ENCODE results near the gene SYP. TPM values are rescaled to one million over a fixed set of nuclear protein-coding genes. Genes with fewer than 3 reads are reported as not detected.
"Not testable (repeated sequence)": the region's sequence is repeated elsewhere in the genome, so short reads cannot be mapped to it uniquely, and the experiment has no call there.

The SYP gene
- total and polyA plus RNA-seq, 2 donors = 3.6 to 14.4 TPM

- WGBS = 88% methylated on average over 21 of the region's 21 CpGs
- H3K4me3 ChIP-seq (ENCODE audit: low read length in 2 of 2); H3K27ac ChIP-seq (ENCODE audit: low read depth in 1 of 2, low read length in 1 of 2); H3K4me1 ChIP-seq (ENCODE audit: control insufficient read depth in 2 of 2, insufficient read depth in 2 of 2, low read length in 2 of 2); H3K9me3 ChIP-seq (ENCODE audit: control insufficient read depth in 2 of 2, insufficient read depth in 1 of 2, low read length in 1 of 2); DNase-seq (ENCODE audit: low read depth in 6 of 9, low spot score in 9 of 9); H3K36me3 ChIP-seq (ENCODE audit: control insufficient read depth in 2 of 2, insufficient read depth in 2 of 2, low read length in 1 of 2); H3K27me3 ChIP-seq (ENCODE audit: control insufficient read depth in 2 of 2, insufficient read depth in 1 of 2, low read length in 1 of 2): not testable (repeated sequence)
Measured at GRCh38 chrX:49148390-49149100, 51.4 kb downstream of the SYP start.

- DNase-seq (ENCODE audit: low read depth in 6 of 9, low spot score in 9 of 9) = no peak
- Histone ChIP-seq H3K9me3 (ENCODE audit: control insufficient read depth in 2 of 2, insufficient read depth in 1 of 2, low read length in 1 of 2) (no peaks in the 10 kb centered on the region), H3K4me3 (ENCODE audit: low read length in 2 of 2) (no peak overlapping the region), H3K36me3 (ENCODE audit: control insufficient read depth in 2 of 2, insufficient read depth in 2 of 2, low read length in 1 of 2) (no peaks in the 10 kb centered on the region), H3K4me1 (ENCODE audit: control insufficient read depth in 2 of 2, insufficient read depth in 2 of 2, low read length in 2 of 2) (no peaks in the 10 kb centered on the region), H3K27me3 (ENCODE audit: control insufficient read depth in 2 of 2, insufficient read depth in 1 of 2, low read length in 1 of 2) (no peaks in the 10 kb centered on the region), H3K27ac (ENCODE audit: low read depth in 1 of 2, low read length in 1 of 2) (no peak overlapping the region)
- WGBS = 96% methylated on average over 13 of the region's 13 CpGs
Measured at GRCh38 chrX:49147936-49148335, 52.1 kb downstream of the SYP start.

- WGBS = 98% methylated on average over 8 of the region's 8 CpGs
- no peak overlapping the region for H3K27ac ChIP-seq (ENCODE audit: low read depth in 1 of 2, low read length in 1 of 2)
- no peaks in the 10 kb centered on the region for H3K27me3 ChIP-seq (ENCODE audit: control insufficient read depth in 2 of 2, insufficient read depth in 1 of 2, low read length in 1 of 2)
- H3K9me3 ChIP-seq (ENCODE audit: control insufficient read depth in 2 of 2, insufficient read depth in 1 of 2, low read length in 1 of 2) = no peaks in the 10 kb centered on the region
- no peak overlapping the region for H3K4me3 ChIP-seq (ENCODE audit: low read length in 2 of 2)
- H3K36me3 ChIP-seq (ENCODE audit: control insufficient read depth in 2 of 2, insufficient read depth in 2 of 2, low read length in 1 of 2) = no peaks in the 10 kb centered on the region
- H3K4me1 ChIP-seq (ENCODE audit: control insufficient read depth in 2 of 2, insufficient read depth in 2 of 2, low read length in 2 of 2) = no peaks in the 10 kb centered on the region
- no peak for DNase-seq (ENCODE audit: low read depth in 6 of 9, low spot score in 9 of 9)
Measured at GRCh38 chrX:49147282-49147681, 52.7 kb downstream of the SYP start.

GRCh38 chrX:49143154-49143553 is 56.8 kb downstream of the SYP start:
- DNase-seq (ENCODE audit: low read depth in 6 of 9, low spot score in 9 of 9); H3K4me1 ChIP-seq (ENCODE audit: control insufficient read depth in 2 of 2, insufficient read depth in 2 of 2, low read length in 2 of 2): not testable (repeated sequence)
- 94% methylated on average over 7 of the region's 7 CpGs for WGBS

GRCh38 chrX:49142264-49142663 is 57.7 kb downstream of the SYP start:
- H3K4me3 ChIP-seq (ENCODE audit: low read length in 2 of 2); H3K27ac ChIP-seq (ENCODE audit: low read depth in 1 of 2, low read length in 1 of 2); DNase-seq (ENCODE audit: low read depth in 6 of 9, low spot score in 9 of 9); H3K36me3 ChIP-seq (ENCODE audit: control insufficient read depth in 2 of 2, insufficient read depth in 2 of 2, low read length in 1 of 2); H3K4me1 ChIP-seq (ENCODE audit: control insufficient read depth in 2 of 2, insufficient read depth in 2 of 2, low read length in 2 of 2); H3K27me3 ChIP-seq (ENCODE audit: control insufficient read depth in 2 of 2, insufficient read depth in 1 of 2, low read length in 1 of 2): not testable (repeated sequence)
- 62% methylated on average over 9 of the region's 9 CpGs for WGBS
- peaks cover 0 to 15% of the 10 kb centered on the region in 2 donors for H3K9me3 ChIP-seq (ENCODE audit: control insufficient read depth in 2 of 2, insufficient read depth in 1 of 2, low read length in 1 of 2)

More at GRCh38 chrX:49143154-49143553, 56.8 kb downstream of the SYP start:
- H3K4me3 ChIP-seq (ENCODE audit: low read length in 2 of 2); H3K27ac ChIP-seq (ENCODE audit: low read depth in 1 of 2, low read length in 1 of 2); H3K27me3 ChIP-seq (ENCODE audit: control insufficient read depth in 2 of 2, insufficient read depth in 1 of 2, low read length in 1 of 2); H3K36me3 ChIP-seq (ENCODE audit: control insufficient read depth in 2 of 2, insufficient read depth in 2 of 2, low read length in 1 of 2): not testable (repeated sequence)
- peaks cover 0 to 12% of the 10 kb centered on the region in 2 donors for H3K9me3 ChIP-seq (ENCODE audit: control insufficient read depth in 2 of 2, insufficient read depth in 1 of 2, low read length in 1 of 2)

GRCh38 chrX:49139713-49140112 is 60.3 kb downstream of the SYP start:
- no peaks in the 10 kb centered on the region for H3K36me3 ChIP-seq (ENCODE audit: control insufficient read depth in 2 of 2, insufficient read depth in 2 of 2, low read length in 1 of 2)
- peaks cover 0 to 15% of the 10 kb centered on the region in 2 donors for H3K9me3 ChIP-seq (ENCODE audit: control insufficient read depth in 2 of 2, insufficient read depth in 1 of 2, low read length in 1 of 2)
- H3K27ac ChIP-seq (ENCODE audit: low read depth in 1 of 2, low read length in 1 of 2) = no peak overlapping the region
- WGBS = 93% methylated on average over 4 of the region's 4 CpGs
- no peaks in the 10 kb centered on the region for H3K4me1 ChIP-seq (ENCODE audit: control insufficient read depth in 2 of 2, insufficient read depth in 2 of 2, low read length in 2 of 2)
- DNase-seq (ENCODE audit: low read depth in 6 of 9, low spot score in 9 of 9) = no peak
- no peaks in the 10 kb centered on the region for H3K27me3 ChIP-seq (ENCODE audit: control insufficient read depth in 2 of 2, insufficient read depth in 1 of 2, low read length in 1 of 2)
- H3K4me3 ChIP-seq (ENCODE audit: low read length in 2 of 2) = no peak overlapping the region

Other genes with a start within 250 kb of the SYP start
- 28.8 TPM for gene OTUD5, start 242.6 kb downstream of the SYP start, total RNA-seq
- gene OTUD5, start 242.6 kb downstream of the SYP start, polyA plus RNA-seq = 62.4 TPM
- gene KCND1, start 228.3 kb downstream of the SYP start, total RNA-seq = 0.19 TPM
- 3.1 TPM for gene KCND1, start 228.3 kb downstream of the SYP start, polyA plus RNA-seq
- 19.5 TPM for gene GRIPAP1, start 197.9 kb downstream of the SYP start, total RNA-seq
- 37.0 TPM for gene GRIPAP1, start 197.9 kb downstream of the SYP start, polyA plus RNA-seq
- 9.1 TPM for gene TFE3, start 156.8 kb downstream of the SYP start, total RNA-seq
- gene TFE3, start 156.8 kb downstream of the SYP start, polyA plus RNA-seq = 27.1 TPM
- 0.71 TPM for gene CCDC120, start 141.2 kb downstream of the SYP start, total RNA-seq
- gene CCDC120, start 141.2 kb downstream of the SYP start, polyA plus RNA-seq = 4.4 TPM
- 4.1 TPM for gene PRAF2, start 126.2 kb downstream of the SYP start, total RNA-seq
- gene PRAF2, start 126.2 kb downstream of the SYP start, polyA plus RNA-seq = 24.6 TPM
- 27.3 TPM for gene WDR45, start 120.3 kb downstream of the SYP start, total RNA-seq
- 103 TPM for gene WDR45, start 120.3 kb downstream of the SYP start, polyA plus RNA-seq
- 24.7 TPM for gene GPKOW, start 76.5 kb downstream of the SYP start, total RNA-seq
- 15.1 TPM for gene GPKOW, start 76.5 kb downstream of the SYP start, polyA plus RNA-seq
- 1.3 TPM for gene MAGIX, start 37.4 kb downstream of the SYP start, total RNA-seq
- gene MAGIX, start 37.4 kb downstream of the SYP start, polyA plus RNA-seq = 3.0 TPM
- gene PLP2, start 28.3 kb downstream of the SYP start, total RNA-seq = 36.6 TPM
- gene PLP2, start 28.3 kb downstream of the SYP start, polyA plus RNA-seq = 130 TPM
- gene PRICKLE3, start 13.8 kb downstream of the SYP start, total RNA-seq = 2.2 TPM
- gene PRICKLE3, start 13.8 kb downstream of the SYP start, polyA plus RNA-seq = 5.4 TPM
- 0.61 TPM for gene CACNA1F, start 33.1 kb upstream of the SYP start, total RNA-seq
- 1.8 TPM for gene CACNA1F, start 33.1 kb upstream of the SYP start, polyA plus RNA-seq
- 15.2 TPM for gene CCDC22, start 35.3 kb upstream of the SYP start, total RNA-seq
- 20.9 TPM for gene CCDC22, start 35.3 kb upstream of the SYP start, polyA plus RNA-seq
- 1.9 TPM for gene FOXP3, start 64.5 kb upstream of the SYP start, total RNA-seq
- 5.5 TPM for gene FOXP3, start 64.5 kb upstream of the SYP start, polyA plus RNA-seq
- 3.2 TPM for gene PPP1R3F, start 69.6 kb upstream of the SYP start, total RNA-seq
- gene PPP1R3F, start 69.6 kb upstream of the SYP start, polyA plus RNA-seq = 4.6 TPM
- gene GAGE10, start 103.5 kb upstream of the SYP start, total RNA-seq = not detected
- not detected for gene GAGE10, start 103.5 kb upstream of the SYP start, polyA plus RNA-seq
- gene GAGE12J, start 121.8 kb upstream of the SYP start, total RNA-seq = not detected
- not detected for gene GAGE12J, start 121.8 kb upstream of the SYP start, polyA plus RNA-seq
- gene GAGE13, start 131.4 kb upstream of the SYP start, total RNA-seq = not detected
- gene GAGE13, start 131.4 kb upstream of the SYP start, polyA plus RNA-seq = not detected